Measurements from ENCODE around the gene BCAS3.
"Not testable (repeated sequence)": the region's sequence is repeated elsewhere in the genome, so short reads cannot be mapped to it uniquely, and the experiment has no call there.

Gene BCAS3

GRCh38 chr17:60671482-60671881, 6.2 kb upstream of the BCAS3 start:
- H3K27ac ChIP-seq, result no peak overlapping the region
- intact Hi-C loops (cut with DNase I; ENCODE audit: low total_unique reads), result no loop called here
- H3K36me3 ChIP-seq, result peaks cover 0 to 6% (median 4%) of the 10 kb centered on the region in 3 donors
- no peak overlapping the region for H3K4me3 ChIP-seq
- H3K4me1 ChIP-seq, result peaks cover 0 to under 1% (median 0%) of the 10 kb centered on the region in 4 donors
- no peak for DNase-seq
- TF ChIP-seq CTCF (IDR thresholded peaks at IDR 0.05), result no peak
- no peaks in the 10 kb centered on the region for H3K9me3 ChIP-seq
- H3K27me3 ChIP-seq, result no peaks in the 10 kb centered on the region

GRCh38 chr17:60674637-60675036, 3.0 kb upstream of the BCAS3 start:
- not testable (repeated sequence) for H3K27ac ChIP-seq, H3K9me3 ChIP-seq, H3K27me3 ChIP-seq, DNase-seq, H3K4me3 ChIP-seq, H3K36me3 ChIP-seq
- H3K4me1 ChIP-seq, result peaks cover 0 to 15% (median 5%) of the 10 kb centered on the region in 4 donors
- intact Hi-C loops (cut with DNase I; ENCODE audit: low total_unique reads), result loop anchor here (5.0 kb wide), 2 partner anchors 72 to 738 kb away; partner anchors contain the start of gene PPM1D

GRCh38 chr17:60675997-60676396, 1.7 kb upstream of the BCAS3 start:
- no peak overlapping the region for H3K27ac ChIP-seq
- no peaks in the 10 kb centered on the region for H3K9me3 ChIP-seq
- peaks cover 0 to 15% (median 5%) of the 10 kb centered on the region in 4 donors for H3K4me1 ChIP-seq
- no peak overlapping the region for H3K4me3 ChIP-seq
- intact Hi-C loops (cut with DNase I; ENCODE audit: low total_unique reads), result loop anchor here (5.0 kb wide), 2 partner anchors 74 to 736 kb away; partner anchors contain the start of gene PPM1D
- TF ChIP-seq CTCF (IDR thresholded peaks at IDR 0.05), result no peak
- no peaks in the 10 kb centered on the region for H3K27me3 ChIP-seq
- H3K36me3 ChIP-seq, result peaks cover 0 to 6% (median 0%) of the 10 kb centered on the region in 3 donors
- DNase-seq, result no peak

- peak overlapping the region; percentile 78 to 85 for H3K27ac ChIP-seq
- H3K36me3 ChIP-seq, result peaks cover 0 to 12% (median 0%) of the 10 kb centered on the region in 3 donors
- intact Hi-C loops (cut with DNase I; ENCODE audit: low total_unique reads), result loop anchor here (5.0 kb wide), 2 partner anchors 75 to 735 kb away; partner anchors contain the start of gene PPM1D
- TF ChIP-seq CTCF (IDR thresholded peaks at IDR 0.05), result no peak
- H3K4me1 ChIP-seq, result peaks cover 0 to 15% (median 5%) of the 10 kb centered on the region in 4 donors
- H3K4me3 ChIP-seq, result peak overlapping the region; percentile 67 to 91
- H3K9me3 ChIP-seq, result no peaks in the 10 kb centered on the region
- no peaks in the 10 kb centered on the region for H3K27me3 ChIP-seq
- DNase-seq, result no peak
These were observed 818 bp upstream of the BCAS3 start for GRCh38 chr17:60676758-60677307.

- Histone ChIP-seq H3K4me1 (peaks cover 0 to 15% (median 5%) of the 10 kb centered on the region in 4 donors), H3K27me3 (no peaks in the 10 kb centered on the region), H3K36me3 (peaks cover 0 to 13% (median 0%) of the 10 kb centered on the region in 3 donors), H3K4me3 (peak overlapping the region; percentile 67 to 91), H3K27ac (peak overlapping the region; percentile 78 to 85), H3K9me3 (no peaks in the 10 kb centered on the region)
- TF ChIP-seq CTCF (IDR thresholded peaks at IDR 0.05), result no peak
- no peak for DNase-seq
- intact Hi-C loops (cut with DNase I; ENCODE audit: low total_unique reads), result loop anchor here (5.0 kb wide), 2 partner anchors 76 to 734 kb away; partner anchors contain the start of gene PPM1D
These were observed 430 bp downstream of the BCAS3 start for GRCh38 chr17:60678118-60678444.

GRCh38 chr17:60679287-60679686, 1.6 kb downstream of the BCAS3 start:
- intact Hi-C loops (cut with DNase I; ENCODE audit: low total_unique reads), result loop anchor here (5.0 kb wide), 2 partner anchors 77 to 733 kb away; partner anchors contain the start of gene PPM1D
- Histone ChIP-seq H3K9me3 (no peaks in the 10 kb centered on the region), H3K36me3 (peaks cover 5 to 21% (median 6%) of the 10 kb centered on the region in 3 donors), H3K4me1 (peaks cover 0 to 15% (median 5%) of the 10 kb centered on the region in 4 donors), H3K27ac (no peak overlapping the region), H3K27me3 (no peaks in the 10 kb centered on the region), H3K4me3 (no peak overlapping the region)
- no peak for DNase-seq
- no peak for TF ChIP-seq CTCF (IDR thresholded peaks at IDR 0.05)

Measured in tibial artery (tissue), 4 donors.